IMR-90 (cell line): Measurements from ENCODE around the gene PHF21A.

Experiments
- CEBPB ChIP-seq: IDR thresholded peaks from 2 replicates; pipeline ENCODE4 v1.6.1; 2012; ENCODE audit warnings: low read depth, low read length, improper control_type of control experiment
- CHD1 ChIP-seq: IDR thresholded peaks from 2 replicates; pipeline ENCODE4 v1.6.1; 2012; ENCODE audit warnings: low read depth, low read length, improper control_type of control experiment
- MAFK ChIP-seq: IDR thresholded peaks from 2 replicates; pipeline ENCODE4 v1.6.1; 2012; ENCODE audit warnings: low read depth, low read length, improper control_type of control experiment
- POLR2A ChIP-seq: IDR thresholded peaks from 2 replicates; pipeline ENCODE4 v1.6.1; 2012; ENCODE audit warnings: mild to moderate bottlenecking, low read depth, low read length
- RAD21 ChIP-seq: IDR thresholded peaks from 2 replicates; pipeline ENCODE4 v1.6.1; 2012; ENCODE audit warnings: low read length, improper control_type of control experiment
- RCOR1 ChIP-seq: IDR thresholded peaks from 2 replicates; pipeline ENCODE4 v1.6.1; 2012; ENCODE audit warnings: mild to moderate bottlenecking, low read length, improper control_type of control experiment; ENCODE audit not compliant: insufficient replicate concordance
- RFX5 ChIP-seq: IDR thresholded peaks from 2 replicates; pipeline ENCODE4 v1.8.0; 2012; ENCODE audit warnings: low read depth, mild to moderate bottlenecking, low read length, moderate library complexity
- SMC3 ChIP-seq: fragments of 150-350 bp; IDR thresholded peaks from 2 replicates; pipeline ENCODE4 v1.6.1; 2016; ENCODE audit warnings: low read depth, mild to moderate bottlenecking, antibody characterized with exemption, low read length, moderate library complexity
- TF ChIP-seq, protein P1 (sequence below): conservative IDR thresholded peaks from 2 replicates; pipeline ENCODE4 v1.5.1; 2012; ENCODE audit warnings: mild to moderate bottlenecking, low read depth, low read length, improper control_type of control experiment

DNA sequence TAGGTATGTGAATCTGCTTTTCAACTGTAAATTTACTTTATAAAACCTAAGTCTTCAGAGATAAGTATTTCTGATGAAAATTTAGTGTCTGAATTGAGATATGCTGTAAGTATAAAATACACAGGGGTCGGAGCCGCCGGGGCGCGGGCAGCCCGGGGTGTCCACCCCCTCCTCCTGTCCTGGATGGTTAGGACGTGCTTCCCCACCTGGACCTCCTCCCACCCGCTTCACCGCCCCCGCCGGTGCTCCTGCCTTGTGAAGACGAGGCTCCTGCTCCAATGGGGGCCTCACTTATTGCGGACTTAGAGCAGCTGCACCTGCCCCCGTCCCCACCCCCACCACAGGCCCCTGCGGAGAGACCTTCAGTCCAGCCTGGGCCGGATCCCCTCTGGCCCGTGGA, 21.3 kb upstream of the PHF21A start:
- TF ChIP-seq, protein P1, sequence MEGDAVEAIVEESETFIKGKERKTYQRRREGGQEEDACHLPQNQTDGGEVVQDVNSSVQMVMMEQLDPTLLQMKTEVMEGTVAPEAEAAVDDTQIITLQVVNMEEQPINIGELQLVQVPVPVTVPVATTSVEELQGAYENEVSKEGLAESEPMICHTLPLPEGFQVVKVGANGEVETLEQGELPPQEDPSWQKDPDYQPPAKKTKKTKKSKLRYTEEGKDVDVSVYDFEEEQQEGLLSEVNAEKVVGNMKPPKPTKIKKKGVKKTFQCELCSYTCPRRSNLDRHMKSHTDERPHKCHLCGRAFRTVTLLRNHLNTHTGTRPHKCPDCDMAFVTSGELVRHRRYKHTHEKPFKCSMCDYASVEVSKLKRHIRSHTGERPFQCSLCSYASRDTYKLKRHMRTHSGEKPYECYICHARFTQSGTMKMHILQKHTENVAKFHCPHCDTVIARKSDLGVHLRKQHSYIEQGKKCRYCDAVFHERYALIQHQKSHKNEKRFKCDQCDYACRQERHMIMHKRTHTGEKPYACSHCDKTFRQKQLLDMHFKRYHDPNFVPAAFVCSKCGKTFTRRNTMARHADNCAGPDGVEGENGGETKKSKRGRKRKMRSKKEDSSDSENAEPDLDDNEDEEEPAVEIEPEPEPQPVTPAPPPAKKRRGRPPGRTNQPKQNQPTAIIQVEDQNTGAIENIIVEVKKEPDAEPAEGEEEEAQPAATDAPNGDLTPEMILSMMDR, result no peak
- TF ChIP-seq POLR2A (no peak), RCOR1 (no peak), CEBPB (no peak), CHD1 (no peak), RFX5 (no peak), RAD21 (no peak), MAFK (no peak), SMC3 (no peak)
